Measurements from ENCODE around the gene FAM3A.

DNA sequence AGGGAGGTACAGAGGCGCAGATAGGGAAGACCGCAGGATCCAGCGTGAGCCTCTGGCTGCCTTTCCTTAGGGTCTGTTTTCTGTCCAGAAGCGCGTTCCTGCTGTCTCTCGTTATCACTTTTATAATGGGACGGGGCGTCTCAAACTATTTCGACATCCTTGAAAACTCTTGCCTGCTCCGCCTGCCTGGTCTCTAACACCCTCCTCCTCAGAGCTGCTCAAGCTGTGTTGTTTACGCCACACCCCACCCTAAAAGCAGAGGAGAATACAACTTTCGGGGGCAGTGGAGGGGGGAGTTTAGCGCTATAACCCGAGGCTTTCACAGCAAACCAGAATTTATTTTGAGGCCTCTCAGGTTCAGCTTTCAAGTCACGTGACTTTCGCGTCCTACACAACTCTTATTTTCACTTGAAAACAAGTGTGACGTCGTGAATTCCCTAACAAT lies 646 bp upstream of the FAM3A start:
- TF ChIP-seq, protein P1, sequence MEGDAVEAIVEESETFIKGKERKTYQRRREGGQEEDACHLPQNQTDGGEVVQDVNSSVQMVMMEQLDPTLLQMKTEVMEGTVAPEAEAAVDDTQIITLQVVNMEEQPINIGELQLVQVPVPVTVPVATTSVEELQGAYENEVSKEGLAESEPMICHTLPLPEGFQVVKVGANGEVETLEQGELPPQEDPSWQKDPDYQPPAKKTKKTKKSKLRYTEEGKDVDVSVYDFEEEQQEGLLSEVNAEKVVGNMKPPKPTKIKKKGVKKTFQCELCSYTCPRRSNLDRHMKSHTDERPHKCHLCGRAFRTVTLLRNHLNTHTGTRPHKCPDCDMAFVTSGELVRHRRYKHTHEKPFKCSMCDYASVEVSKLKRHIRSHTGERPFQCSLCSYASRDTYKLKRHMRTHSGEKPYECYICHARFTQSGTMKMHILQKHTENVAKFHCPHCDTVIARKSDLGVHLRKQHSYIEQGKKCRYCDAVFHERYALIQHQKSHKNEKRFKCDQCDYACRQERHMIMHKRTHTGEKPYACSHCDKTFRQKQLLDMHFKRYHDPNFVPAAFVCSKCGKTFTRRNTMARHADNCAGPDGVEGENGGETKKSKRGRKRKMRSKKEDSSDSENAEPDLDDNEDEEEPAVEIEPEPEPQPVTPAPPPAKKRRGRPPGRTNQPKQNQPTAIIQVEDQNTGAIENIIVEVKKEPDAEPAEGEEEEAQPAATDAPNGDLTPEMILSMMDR (IDR thresholded peaks at IDR 0.05) = no peak
- no peak for TF ChIP-seq EZH2 (IDR thresholded peaks at IDR 0.05)
- no peak for TF ChIP-seq EZH2phosphoT487 (IDR thresholded peaks at IDR 0.05)

Data from neural progenitor cell (in vitro differentiated cells).